Measurements from ENCODE around the gene TOPAZ1. TPM values are rescaled to one million over a fixed set of nuclear protein-coding genes. Genes with fewer than 3 reads are reported as not detected.

The TOPAZ1 gene
- total RNA-seq, 1 donor from 2014 or later, result not detected

DNA sequence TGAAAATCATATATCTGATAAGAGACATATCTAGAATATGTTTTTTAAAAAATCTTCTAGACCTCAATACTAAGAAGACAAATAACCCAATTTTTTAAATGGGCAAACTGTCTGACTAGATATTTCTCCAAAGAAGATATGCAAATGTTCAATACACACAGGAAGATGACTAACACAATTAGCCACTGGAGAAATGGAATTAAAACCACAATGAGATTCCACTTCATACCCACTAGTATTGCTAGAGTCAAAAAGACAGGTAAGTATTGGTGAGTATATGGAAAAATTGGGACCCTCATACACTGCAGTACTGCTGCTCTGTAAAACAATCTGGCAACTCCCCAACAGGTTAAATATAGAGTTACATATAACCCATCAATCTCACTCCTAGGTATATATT lies 33.1 kb upstream of the TOPAZ1 start:
- peaks cover 35% of the 10 kb centered on the region for H3K27me3 Mint-ChIP-seq

DNA sequence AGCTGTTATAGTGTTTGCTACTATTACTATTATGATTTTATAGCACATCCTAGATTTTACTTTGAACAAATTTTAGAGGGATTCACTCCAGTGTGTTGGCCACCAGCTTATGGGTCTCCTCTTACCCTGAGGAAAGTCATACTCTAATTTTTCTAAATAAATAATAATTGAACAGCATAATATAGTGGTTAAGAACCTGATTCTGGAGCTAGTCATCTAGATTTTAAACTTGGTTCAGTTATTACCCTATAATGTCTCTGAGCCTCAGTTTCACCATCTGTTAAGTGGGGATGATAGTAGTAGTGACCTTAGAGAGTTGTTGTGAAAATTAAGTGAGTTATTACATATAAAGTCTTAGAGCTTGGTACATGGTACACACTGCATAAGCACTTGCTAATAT lies 30.7 kb upstream of the TOPAZ1 start:
- H3K4me3 Mint-ChIP-seq, result no peak overlapping the region
- no peak for DNase-seq (ENCODE audit: extremely low spot score, unreplicated experiment)
- H3K4me1 Mint-ChIP-seq (ENCODE audit: unreplicated experiment), result no peaks in the 10 kb centered on the region
- no peaks in the 10 kb centered on the region for H3K36me3 Mint-ChIP-seq
- TF ChIP-seq, protein P1, sequence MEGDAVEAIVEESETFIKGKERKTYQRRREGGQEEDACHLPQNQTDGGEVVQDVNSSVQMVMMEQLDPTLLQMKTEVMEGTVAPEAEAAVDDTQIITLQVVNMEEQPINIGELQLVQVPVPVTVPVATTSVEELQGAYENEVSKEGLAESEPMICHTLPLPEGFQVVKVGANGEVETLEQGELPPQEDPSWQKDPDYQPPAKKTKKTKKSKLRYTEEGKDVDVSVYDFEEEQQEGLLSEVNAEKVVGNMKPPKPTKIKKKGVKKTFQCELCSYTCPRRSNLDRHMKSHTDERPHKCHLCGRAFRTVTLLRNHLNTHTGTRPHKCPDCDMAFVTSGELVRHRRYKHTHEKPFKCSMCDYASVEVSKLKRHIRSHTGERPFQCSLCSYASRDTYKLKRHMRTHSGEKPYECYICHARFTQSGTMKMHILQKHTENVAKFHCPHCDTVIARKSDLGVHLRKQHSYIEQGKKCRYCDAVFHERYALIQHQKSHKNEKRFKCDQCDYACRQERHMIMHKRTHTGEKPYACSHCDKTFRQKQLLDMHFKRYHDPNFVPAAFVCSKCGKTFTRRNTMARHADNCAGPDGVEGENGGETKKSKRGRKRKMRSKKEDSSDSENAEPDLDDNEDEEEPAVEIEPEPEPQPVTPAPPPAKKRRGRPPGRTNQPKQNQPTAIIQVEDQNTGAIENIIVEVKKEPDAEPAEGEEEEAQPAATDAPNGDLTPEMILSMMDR (conservative IDR thresholded peaks at IDR 0.05), result no peak
- H3K27ac Mint-ChIP-seq, result no peak overlapping the region
- peaks cover 28% of the 10 kb centered on the region for H3K27me3 Mint-ChIP-seq
- H3K9me3 Mint-ChIP-seq, result peaks cover 9% of the 10 kb centered on the region

More for the DNA sequence above, 33.1 kb upstream of the TOPAZ1 start:
- DNase-seq (ENCODE audit: extremely low spot score, unreplicated experiment), result no peak
- Mint-ChIP-seq H3K27ac (no peak overlapping the region), H3K9me3 (no peaks in the 10 kb centered on the region), H3K36me3 (no peaks in the 10 kb centered on the region), H3K4me3 (no peak overlapping the region), H3K4me1 (ENCODE audit: unreplicated experiment) (no peaks in the 10 kb centered on the region)
- TF ChIP-seq, protein P1 (conservative IDR thresholded peaks at IDR 0.05), result no peak

DNA sequence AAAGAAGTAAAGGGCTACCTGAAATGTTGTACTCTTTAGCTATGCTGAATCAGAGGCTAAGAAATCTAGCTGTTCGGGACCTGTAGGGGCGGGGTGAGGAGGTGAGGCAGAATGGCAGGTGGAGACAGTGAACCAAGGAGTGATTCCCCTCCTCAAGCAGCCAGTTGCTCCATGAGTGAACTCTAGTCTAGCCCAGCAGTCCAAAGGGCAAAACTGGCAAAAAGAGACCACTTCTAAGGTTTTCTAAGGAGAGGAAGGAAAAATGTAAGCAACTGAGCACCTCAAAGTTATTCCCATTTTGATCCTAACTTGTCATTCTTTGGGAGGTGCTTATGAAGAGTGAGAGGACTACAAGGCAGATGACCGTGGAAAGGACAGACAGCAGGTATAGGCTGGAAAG lies 19.3 kb upstream of the TOPAZ1 start:
- peaks cover 36% of the 10 kb centered on the region for H3K27me3 Mint-ChIP-seq
- H3K9me3 Mint-ChIP-seq, result no peaks in the 10 kb centered on the region
- DNase-seq (ENCODE audit: extremely low spot score, unreplicated experiment), result no peak
- no peaks in the 10 kb centered on the region for H3K4me1 Mint-ChIP-seq (ENCODE audit: unreplicated experiment)
- no peak overlapping the region for H3K27ac Mint-ChIP-seq
- H3K4me3 Mint-ChIP-seq, result no peak overlapping the region
- H3K36me3 Mint-ChIP-seq, result no peaks in the 10 kb centered on the region
- TF ChIP-seq, protein P1 (conservative IDR thresholded peaks at IDR 0.05), result no peak

DNA sequence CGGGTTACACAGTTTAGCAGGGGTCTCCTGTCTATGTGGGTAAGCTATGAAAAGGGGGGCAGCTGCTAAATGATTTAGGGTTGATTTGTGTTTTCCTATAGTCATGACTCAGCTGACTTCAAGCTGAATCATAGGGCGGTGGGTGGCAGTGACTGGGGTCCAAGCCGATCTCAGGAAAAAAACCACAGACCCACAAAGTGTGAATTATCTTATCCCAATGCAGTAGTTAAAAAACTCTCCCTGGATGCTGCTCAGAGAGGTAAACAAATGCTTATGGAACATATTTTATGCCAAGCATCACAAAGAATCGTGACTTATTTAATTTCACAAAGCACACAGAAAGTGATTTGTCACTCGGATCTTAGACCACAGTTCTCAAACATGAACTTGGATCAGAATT lies 18.4 kb upstream of the TOPAZ1 start:
- TF ChIP-seq, protein P1 (conservative IDR thresholded peaks at IDR 0.05), result no peak
- no peak overlapping the region for H3K4me3 Mint-ChIP-seq
- no peaks in the 10 kb centered on the region for H3K9me3 Mint-ChIP-seq
- H3K4me1 Mint-ChIP-seq (ENCODE audit: unreplicated experiment), result no peaks in the 10 kb centered on the region
- no peak overlapping the region for H3K27ac Mint-ChIP-seq
- H3K36me3 Mint-ChIP-seq, result no peaks in the 10 kb centered on the region
- no peak for DNase-seq (ENCODE audit: extremely low spot score, unreplicated experiment)
- peaks cover 36% of the 10 kb centered on the region for H3K27me3 Mint-ChIP-seq

DNA sequence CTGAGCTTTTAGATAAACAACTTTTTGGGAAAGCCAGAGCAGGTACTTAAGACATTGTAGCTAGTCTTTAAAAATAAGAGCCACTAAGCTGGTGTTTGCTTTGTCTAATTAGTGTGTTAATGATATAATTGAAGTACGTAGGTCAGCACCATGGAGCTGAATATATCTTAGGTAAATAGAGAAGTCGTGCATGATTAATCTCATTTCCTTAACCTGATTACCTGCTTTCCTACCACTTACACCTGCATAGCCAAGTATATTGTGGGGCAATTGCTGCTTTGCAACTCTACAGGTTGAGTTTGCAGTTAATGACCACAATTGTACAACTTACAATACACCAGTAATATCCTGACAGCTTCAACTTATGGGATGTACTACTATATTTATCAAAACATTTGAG lies 17.6 kb upstream of the TOPAZ1 start:
- Mint-ChIP-seq H3K36me3 (no peaks in the 10 kb centered on the region), H3K27me3 (peaks cover 36% of the 10 kb centered on the region)

More for the DNA sequence above, 17.6 kb upstream of the TOPAZ1 start:
- H3K27ac Mint-ChIP-seq, result no peak overlapping the region
- no peaks in the 10 kb centered on the region for H3K4me1 Mint-ChIP-seq (ENCODE audit: unreplicated experiment)
- TF ChIP-seq, protein P1 (conservative IDR thresholded peaks at IDR 0.05), result no peak
- no peak overlapping the region for H3K4me3 Mint-ChIP-seq
- no peaks in the 10 kb centered on the region for H3K9me3 Mint-ChIP-seq
- DNase-seq (ENCODE audit: extremely low spot score, unreplicated experiment), result no peak

All from type B pancreatic cell (in vitro differentiated cells).